HL-60 (cell line): ENCODE data around the gene PNPLA2.

Experiments used
- DNase-seq, 2 experiments: peaks; one replicate each; pipeline ENCODE4 v3.0.0-alpha.2; 2010 to 2020; ENCODE audit warnings: low read depth in 1 of 2, low spot score in 1 of 2
- H3K27ac ChIP-seq: fragments of 250-450 bp; sonication (Bioruptor Pico); replicated peaks from 2 replicates; pipeline ENCODE4 v1.5.1; 2020; ENCODE audit warnings: mild to moderate bottlenecking, moderate library complexity
- H3K27me3 ChIP-seq: fragments of 250-450 bp; sonication (Bioruptor Pico); 2 replicates; pipeline ENCODE4 v1.5.1; 2021; ENCODE audit warnings: mild to moderate bottlenecking, moderate library complexity; ENCODE audit not compliant: insufficient read depth, poor library complexity, severe bottlenecking
- H3K4me3 ChIP-seq: replicated peaks from 2 replicates; pipeline ENCODE4 v1.5.1; 2011; ENCODE audit warnings: mild to moderate bottlenecking, control low read depth, low read length; ENCODE audit not compliant: insufficient read depth
- CTCF ChIP-seq: IDR thresholded peaks from one replicate; pipeline ENCODE4 v1.5.1; 2011; ENCODE audit warnings: low read length, control low read depth, inconsistent platforms; ENCODE audit not compliant: insufficient read depth
- GABPA ChIP-seq: IDR thresholded peaks from 2 replicates; pipeline ENCODE4 v1.6.1; 2012; ENCODE audit warnings: low read depth
- POLR2AphosphoS5 ChIP-seq: IDR thresholded peaks from 2 replicates; pipeline ENCODE4 v1.6.1; 2012; ENCODE audit warnings: low read depth
- REST ChIP-seq: IDR thresholded peaks from 2 replicates; pipeline ENCODE4 v1.6.1; 2012; ENCODE audit warnings: low read depth; ENCODE audit not compliant: insufficient replicate concordance
- SPI1 ChIP-seq: IDR thresholded peaks from 2 replicates; pipeline ENCODE4 v1.6.1; 2012; ENCODE audit warnings: low read depth, mild to moderate bottlenecking, borderline replicate concordance

The PNPLA2 gene

GRCh38 chr11:858762-859339 lies 40.1 kb downstream of the PNPLA2 start:
- no peak overlapping the region for H3K27ac ChIP-seq
- H3K4me3 ChIP-seq: no peak overlapping the region
- no peak for DNase-seq
- H3K27me3 ChIP-seq: peaks cover 2% of the 10 kb centered on the region
- TF ChIP-seq REST: no peak
- TF ChIP-seq GABPA: no peak
- no peak for TF ChIP-seq CTCF
- no peak for TF ChIP-seq SPI1
- no peak for TF ChIP-seq POLR2AphosphoS5

- H3K27me3 ChIP-seq: peaks cover 2% of the 10 kb centered on the region
- no peak for DNase-seq
- H3K27ac ChIP-seq: no peak overlapping the region
- H3K4me3 ChIP-seq: no peak overlapping the region
- TF ChIP-seq REST: no peak
- no peak for TF ChIP-seq POLR2AphosphoS5
- no peak for TF ChIP-seq CTCF
- TF ChIP-seq GABPA: no peak
- no peak for TF ChIP-seq SPI1
Observed at GRCh38 chr11:859394-860131, 40.8 kb downstream of the PNPLA2 start.

GRCh38 chr11:860234-861104 lies 41.8 kb downstream of the PNPLA2 start:
- H3K27ac ChIP-seq: no peak overlapping the region

GRCh38 chr11:861105-861479 lies 42.4 kb downstream of the PNPLA2 start:
- Histone ChIP-seq H3K27ac (no peak overlapping the region), H3K27me3 (peaks cover 2% of the 10 kb centered on the region), H3K4me3 (no peak overlapping the region)
- TF ChIP-seq GABPA: no peak
- TF ChIP-seq POLR2AphosphoS5: no peak
- no peak for TF ChIP-seq REST
- no peak for TF ChIP-seq SPI1
- no peak for TF ChIP-seq CTCF
- no peak for DNase-seq

More at GRCh38 chr11:860234-861104, 41.8 kb downstream of the PNPLA2 start:
- Histone ChIP-seq H3K4me3 (no peak overlapping the region), H3K27me3 (peaks cover 2% of the 10 kb centered on the region)
- no peak for DNase-seq
- no peak for TF ChIP-seq SPI1
